ENCODE data around the gene ZNF341.

Gene ZNF341

GRCh38 chr20:33686100-33686983 lies 45.5 kb upstream of the ZNF341 start, which contains the start of gene E2F1:
E2F1 (minus strand) TSS chr20:33686385; CDS start chr20:33686264, 121 bp downstream.
- H3K27me3 ChIP-seq (ENCODE audit: insufficient read depth, low read length, poor library complexity): no peaks in the 10 kb centered on the region
- DNase-seq: peak; percentile 97

GRCh38 chr20:33686984-33687366 lies 44.8 kb upstream of the ZNF341 start:
- Histone ChIP-seq H2AFZ (ENCODE audit: low read depth, low read length) (peak overlapping the region; percentile 81), H3K4me1 (ENCODE audit: insufficient read depth, low read length) (peaks cover 63% of the 10 kb centered on the region), H3K27me3 (ENCODE audit: insufficient read depth, low read length, poor library complexity) (no peaks in the 10 kb centered on the region), H3K79me2 (ENCODE audit: insufficient read depth, low read length) (peaks cover 41% of the 10 kb centered on the region), H3K9me3 (ENCODE audit: insufficient read depth, low read length, severe bottlenecking) (no peaks in the 10 kb centered on the region), H3K4me2 (ENCODE audit: insufficient read depth, low read length) (peak overlapping the region; percentile 78), H4K20me1 (ENCODE audit: insufficient read depth, low read length) (peaks cover 36% of the 10 kb centered on the region), H3K36me3 (ENCODE audit: insufficient read depth, low read length) (peaks cover 35% of the 10 kb centered on the region), H3K27ac (ENCODE audit: low read length) (peak overlapping the region; percentile 66), H3K4me3 (ENCODE audit: low read depth in 1 of 2, low read length in 2 of 2) (peak overlapping the region in 1 of 2 experiments; percentile 74; a peak in 3 of 4 replicates), H3K9ac (ENCODE audit: low read depth, low read length) (peak overlapping the region; percentile 70)
- ATAC-seq (ENCODE audit: insufficient read depth, low read depth) (no peak), DNase-seq (no peak)
- TF ChIP-seq CTCF (IDR thresholded peaks at IDR 0.05; ENCODE audit: borderline replicate concordance, extremely low read depth, low read length, poor library complexity, severe bottlenecking) (no peak), EZH2 (IDR thresholded peaks at IDR 0.05; ENCODE audit: borderline replicate concordance, low read depth, low read length, severe bottlenecking) (no peak)

More at GRCh38 chr20:33686100-33686983, 45.5 kb upstream of the ZNF341 start, which contains the start of gene E2F1:
- peak; percentile 86 for ATAC-seq (ENCODE audit: insufficient read depth, low read depth)
- Histone ChIP-seq H2AFZ (ENCODE audit: low read depth, low read length) (peak within 1 kb of the TSS; percentile 81), H3K4me1 (ENCODE audit: insufficient read depth, low read length) (peaks cover 64% of the 10 kb centered on the region), H4K20me1 (ENCODE audit: insufficient read depth, low read length) (peaks cover 42% of the 10 kb centered on the region), H3K9me3 (ENCODE audit: insufficient read depth, low read length, severe bottlenecking) (no peaks in the 10 kb centered on the region), H3K9ac (ENCODE audit: low read depth, low read length) (peak within 1 kb of the TSS; percentile 70), H3K4me3 (ENCODE audit: low read depth in 1 of 2, low read length in 2 of 2) (peak within 1 kb of the TSS; percentile 34 to 74), H3K36me3 (ENCODE audit: insufficient read depth, low read length) (peaks cover 40% of the 10 kb centered on the region), H3K27ac (ENCODE audit: low read length) (peak within 1 kb of the TSS; percentile 78), H3K4me2 (ENCODE audit: insufficient read depth, low read length) (peak within 1 kb of the TSS; percentile 95), H3K79me2 (ENCODE audit: insufficient read depth, low read length) (peaks cover 48% of the 10 kb centered on the region)
- TF ChIP-seq EZH2 (IDR thresholded peaks at IDR 0.05; ENCODE audit: borderline replicate concordance, low read depth, low read length, severe bottlenecking) (no peak), CTCF (IDR thresholded peaks at IDR 0.05; ENCODE audit: borderline replicate concordance, extremely low read depth, low read length, poor library complexity, severe bottlenecking) (peak; percentile 46)

- H3K4me2 ChIP-seq (ENCODE audit: insufficient read depth, low read length): no peak overlapping the region
- H3K4me3 ChIP-seq (ENCODE audit: low read depth in 1 of 2, low read length in 2 of 2): no peak overlapping the region
- DNase-seq: no peak
- peaks cover 37% of the 10 kb centered on the region for H3K79me2 ChIP-seq (ENCODE audit: insufficient read depth, low read length)
- no peak for ATAC-seq (ENCODE audit: insufficient read depth, low read depth)
- 0 out of 2 replicates have a peak overlapping the region, but pooled peaks have one; percentile 9 for H3K27ac ChIP-seq (ENCODE audit: low read length)
- H3K36me3 ChIP-seq (ENCODE audit: insufficient read depth, low read length): peaks cover 30% of the 10 kb centered on the region
- H4K20me1 ChIP-seq (ENCODE audit: insufficient read depth, low read length): peaks cover 31% of the 10 kb centered on the region
- peak overlapping the region; percentile 81; the same call in 1 of the 2 replicates for H2AFZ ChIP-seq (ENCODE audit: low read depth, low read length)
- no peak overlapping the region for H3K9ac ChIP-seq (ENCODE audit: low read depth, low read length)
- no peaks in the 10 kb centered on the region for H3K27me3 ChIP-seq (ENCODE audit: insufficient read depth, low read length, poor library complexity)
- peaks cover 58% of the 10 kb centered on the region for H3K4me1 ChIP-seq (ENCODE audit: insufficient read depth, low read length)
- TF ChIP-seq CTCF (IDR thresholded peaks at IDR 0.05; ENCODE audit: borderline replicate concordance, extremely low read depth, low read length, poor library complexity, severe bottlenecking): no peak
- TF ChIP-seq EZH2 (IDR thresholded peaks at IDR 0.05; ENCODE audit: borderline replicate concordance, low read depth, low read length, severe bottlenecking): no peak
- no peaks in the 10 kb centered on the region for H3K9me3 ChIP-seq (ENCODE audit: insufficient read depth, low read length, severe bottlenecking)
Measured at GRCh38 chr20:33687370-33687915, 44.4 kb upstream of the ZNF341 start.

Measured in DND-41 (cell line).